ENCODE results near the gene SLC27A5. TPM values are rescaled to one million over a fixed set of nuclear protein-coding genes. Genes with fewer than 3 reads are reported as not detected.
A peak's percentile ranks its signal among the peaks of the same experiment; 100 is the strongest.

Gene SLC27A5
- total and polyA plus RNA-seq, 2 of the 13 experiments (the other 11 are each of a cell fraction or from before 2014, with no cell fraction given) = 30.3 to 40.2 TPM

DNA sequence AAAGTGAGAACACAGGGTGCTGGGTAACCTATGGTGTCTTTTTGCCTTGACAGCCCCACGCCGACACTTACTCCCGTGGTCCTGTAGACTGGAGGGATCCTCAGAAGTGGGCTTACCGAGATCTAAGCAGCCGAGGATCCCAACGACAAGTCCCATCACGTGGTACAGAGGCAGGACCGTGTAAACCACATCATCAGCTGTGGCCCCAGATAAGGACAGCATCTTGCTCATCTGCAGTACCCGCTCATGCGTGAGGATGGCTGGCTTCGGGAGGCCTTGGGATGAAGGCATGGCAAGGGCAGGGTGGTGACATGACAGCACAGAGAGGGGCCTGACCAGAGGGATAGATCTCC lies 2.1 kb downstream of the SLC27A5 start (continued):
- TF ChIP-seq, protein P1, sequence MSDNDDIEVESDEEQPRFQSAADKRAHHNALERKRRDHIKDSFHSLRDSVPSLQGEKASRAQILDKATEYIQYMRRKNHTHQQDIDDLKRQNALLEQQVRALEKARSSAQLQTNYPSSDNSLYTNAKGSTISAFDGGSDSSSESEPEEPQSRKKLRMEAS (IDR thresholded peaks at IDR 0.05) = no peak; the same call in 1 of the 2 replicates
- TF ChIP-seq, protein P2, sequence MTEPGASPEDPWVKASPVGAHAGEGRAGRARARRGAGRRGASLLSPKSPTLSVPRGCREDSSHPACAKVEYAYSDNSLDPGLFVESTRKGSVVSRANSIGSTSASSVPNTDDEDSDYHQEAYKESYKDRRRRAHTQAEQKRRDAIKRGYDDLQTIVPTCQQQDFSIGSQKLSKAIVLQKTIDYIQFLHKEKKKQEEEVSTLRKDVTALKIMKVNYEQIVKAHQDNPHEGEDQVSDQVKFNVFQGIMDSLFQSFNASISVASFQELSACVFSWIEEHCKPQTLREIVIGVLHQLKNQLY (CRISPR knock-in tag; IDR thresholded peaks at IDR 0.05) = no peak
- TF ChIP-seq PCBP1 (IDR thresholded peaks at IDR 0.05; ENCODE audit: borderline replicate concordance, low read depth, low read length) (no peak), IKZF4 (CRISPR knock-in tag; IDR thresholded peaks at IDR 0.05; ENCODE audit: borderline replicate concordance, low read depth, not compliant biosample characterization) (no peak), ZNF839 (CRISPR knock-in tag; IDR thresholded peaks at IDR 0.05; ENCODE audit: borderline replicate concordance) (no peak), NFIB (CRISPR knock-in tag; IDR thresholded peaks at IDR 0.05; ENCODE audit: borderline replicate concordance) (no peak), ZNF629 (CRISPR knock-in tag; conservative IDR thresholded peaks at IDR 0.05) (no peak), ZNF605 (CRISPR knock-in tag; IDR thresholded peaks at IDR 0.05) (no peak), ZNF816 (CRISPR knock-in tag; IDR thresholded peaks at IDR 0.05; ENCODE audit: borderline replicate concordance) (no peak), ELF1 (CRISPR knock-in tag; IDR thresholded peaks at IDR 0.05) (0 out of 2 replicates have a peak, but pooled peaks have one; percentile 1), ZNF552 (CRISPR knock-in tag; IDR thresholded peaks at IDR 0.05; ENCODE audit: borderline replicate concordance) (no peak), GTF2F1 (IDR thresholded peaks at IDR 0.05; ENCODE audit: low read length) (no peak)
- TF ChIP-seq, protein P3, sequence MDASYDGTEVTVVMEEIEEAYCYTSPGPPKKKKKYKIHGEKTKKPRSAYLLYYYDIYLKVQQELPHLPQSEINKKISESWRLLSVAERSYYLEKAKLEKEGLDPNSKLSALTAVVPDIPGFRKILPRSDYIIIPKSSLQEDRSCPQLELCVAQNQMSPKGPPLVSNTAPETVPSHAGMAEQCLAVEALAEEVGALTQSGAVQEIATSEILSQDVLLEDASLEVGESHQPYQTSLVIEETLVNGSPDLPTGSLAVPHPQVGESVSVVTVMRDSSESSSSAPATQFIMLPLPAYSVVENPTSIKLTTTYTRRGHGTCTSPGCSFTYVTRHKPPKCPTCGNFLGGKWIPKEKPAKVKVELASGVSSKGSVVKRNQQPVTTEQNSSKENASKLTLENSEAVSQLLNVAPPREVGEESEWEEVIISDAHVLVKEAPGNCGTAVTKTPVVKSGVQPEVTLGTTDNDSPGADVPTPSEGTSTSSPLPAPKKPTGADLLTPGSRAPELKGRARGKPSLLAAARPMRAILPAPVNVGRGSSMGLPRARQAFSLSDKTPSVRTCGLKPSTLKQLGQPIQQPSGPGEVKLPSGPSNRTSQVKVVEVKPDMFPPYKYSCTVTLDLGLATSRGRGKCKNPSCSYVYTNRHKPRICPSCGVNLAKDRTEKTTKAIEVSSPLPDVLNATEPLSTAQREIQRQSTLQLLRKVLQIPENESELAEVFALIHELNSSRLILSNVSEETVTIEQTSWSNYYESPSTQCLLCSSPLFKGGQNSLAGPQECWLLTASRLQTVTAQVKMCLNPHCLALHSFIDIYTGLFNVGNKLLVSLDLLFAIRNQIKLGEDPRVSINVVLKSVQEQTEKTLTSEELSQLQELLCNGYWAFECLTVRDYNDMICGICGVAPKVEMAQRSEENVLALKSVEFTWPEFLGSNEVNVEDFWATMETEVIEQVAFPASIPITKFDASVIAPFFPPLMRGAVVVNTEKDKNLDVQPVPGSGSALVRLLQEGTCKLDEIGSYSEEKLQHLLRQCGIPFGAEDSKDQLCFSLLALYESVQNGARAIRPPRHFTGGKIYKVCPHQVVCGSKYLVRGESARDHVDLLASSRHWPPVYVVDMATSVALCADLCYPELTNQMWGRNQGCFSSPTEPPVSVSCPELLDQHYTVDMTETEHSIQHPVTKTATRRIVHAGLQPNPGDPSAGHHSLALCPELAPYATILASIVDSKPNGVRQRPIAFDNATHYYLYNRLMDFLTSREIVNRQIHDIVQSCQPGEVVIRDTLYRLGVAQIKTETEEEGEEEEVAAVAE (CRISPR knock-in tag; IDR thresholded peaks at IDR 0.05; ENCODE audit: borderline replicate concordance) = no peak
- TF ChIP-seq, protein P4, sequence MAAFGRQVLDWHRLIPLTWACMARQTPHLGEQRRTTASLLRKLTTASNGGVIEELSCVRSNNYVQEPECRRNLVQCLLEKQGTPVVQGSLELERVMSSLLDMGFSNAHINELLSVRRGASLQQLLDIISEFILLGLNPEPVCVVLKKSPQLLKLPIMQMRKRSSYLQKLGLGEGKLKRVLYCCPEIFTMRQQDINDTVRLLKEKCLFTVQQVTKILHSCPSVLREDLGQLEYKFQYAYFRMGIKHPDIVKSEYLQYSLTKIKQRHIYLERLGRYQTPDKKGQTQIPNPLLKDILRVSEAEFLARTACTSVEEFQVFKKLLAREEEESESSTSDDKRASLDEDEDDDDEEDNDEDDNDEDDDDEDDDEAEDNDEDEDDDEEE (CRISPR knock-in tag; IDR thresholded peaks at IDR 0.05) = 0 out of 2 replicates have a peak, but pooled peaks have one; percentile 24
- TF ChIP-seq, protein P5, sequence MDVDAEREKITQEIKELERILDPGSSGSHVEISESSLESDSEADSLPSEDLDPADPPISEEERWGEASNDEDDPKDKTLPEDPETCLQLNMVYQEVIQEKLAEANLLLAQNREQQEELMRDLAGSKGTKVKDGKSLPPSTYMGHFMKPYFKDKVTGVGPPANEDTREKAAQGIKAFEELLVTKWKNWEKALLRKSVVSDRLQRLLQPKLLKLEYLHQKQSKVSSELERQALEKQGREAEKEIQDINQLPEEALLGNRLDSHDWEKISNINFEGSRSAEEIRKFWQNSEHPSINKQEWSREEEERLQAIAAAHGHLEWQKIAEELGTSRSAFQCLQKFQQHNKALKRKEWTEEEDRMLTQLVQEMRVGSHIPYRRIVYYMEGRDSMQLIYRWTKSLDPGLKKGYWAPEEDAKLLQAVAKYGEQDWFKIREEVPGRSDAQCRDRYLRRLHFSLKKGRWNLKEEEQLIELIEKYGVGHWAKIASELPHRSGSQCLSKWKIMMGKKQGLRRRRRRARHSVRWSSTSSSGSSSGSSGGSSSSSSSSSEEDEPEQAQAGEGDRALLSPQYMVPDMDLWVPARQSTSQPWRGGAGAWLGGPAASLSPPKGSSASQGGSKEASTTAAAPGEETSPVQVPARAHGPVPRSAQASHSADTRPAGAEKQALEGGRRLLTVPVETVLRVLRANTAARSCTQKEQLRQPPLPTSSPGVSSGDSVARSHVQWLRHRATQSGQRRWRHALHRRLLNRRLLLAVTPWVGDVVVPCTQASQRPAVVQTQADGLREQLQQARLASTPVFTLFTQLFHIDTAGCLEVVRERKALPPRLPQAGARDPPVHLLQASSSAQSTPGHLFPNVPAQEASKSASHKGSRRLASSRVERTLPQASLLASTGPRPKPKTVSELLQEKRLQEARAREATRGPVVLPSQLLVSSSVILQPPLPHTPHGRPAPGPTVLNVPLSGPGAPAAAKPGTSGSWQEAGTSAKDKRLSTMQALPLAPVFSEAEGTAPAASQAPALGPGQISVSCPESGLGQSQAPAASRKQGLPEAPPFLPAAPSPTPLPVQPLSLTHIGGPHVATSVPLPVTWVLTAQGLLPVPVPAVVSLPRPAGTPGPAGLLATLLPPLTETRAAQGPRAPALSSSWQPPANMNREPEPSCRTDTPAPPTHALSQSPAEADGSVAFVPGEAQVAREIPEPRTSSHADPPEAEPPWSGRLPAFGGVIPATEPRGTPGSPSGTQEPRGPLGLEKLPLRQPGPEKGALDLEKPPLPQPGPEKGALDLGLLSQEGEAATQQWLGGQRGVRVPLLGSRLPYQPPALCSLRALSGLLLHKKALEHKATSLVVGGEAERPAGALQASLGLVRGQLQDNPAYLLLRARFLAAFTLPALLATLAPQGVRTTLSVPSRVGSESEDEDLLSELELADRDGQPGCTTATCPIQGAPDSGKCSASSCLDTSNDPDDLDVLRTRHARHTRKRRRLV (CRISPR knock-in tag; IDR thresholded peaks at IDR 0.05) = no peak
- TF ChIP-seq, protein P6, sequence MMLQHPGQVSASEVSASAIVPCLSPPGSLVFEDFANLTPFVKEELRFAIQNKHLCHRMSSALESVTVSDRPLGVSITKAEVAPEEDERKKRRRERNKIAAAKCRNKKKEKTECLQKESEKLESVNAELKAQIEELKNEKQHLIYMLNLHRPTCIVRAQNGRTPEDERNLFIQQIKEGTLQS (CRISPR knock-in tag; IDR thresholded peaks at IDR 0.05) = no peak

All from HepG2 (cell line).